Glutamatergic neuron (in vitro differentiated cells): ENCODE measurements around the gene IL11. TPM values are rescaled to one million over a fixed set of nuclear protein-coding genes. Genes with fewer than 3 reads are reported as not detected.
A peak's percentile ranks its signal among the peaks of the same experiment; 100 is the strongest.

Source experiments
- DNase-seq: peaks from one replicate; pipeline ENCODE4 v3.0.0; 2022
- H3K27ac Mint-ChIP-seq: one replicate; pipeline ENCODE4 v1.8.0; 2020; ENCODE audit warnings: mild to moderate bottlenecking, mixed read lengths, inconsistent platforms; ENCODE audit not compliant: unreplicated experiment
- H3K27me3 Mint-ChIP-seq: one replicate; pipeline ENCODE4 v1.8.0; 2020; ENCODE audit warnings: mild to moderate bottlenecking, moderate library complexity, mixed read lengths, inconsistent platforms; ENCODE audit not compliant: unreplicated experiment
- H3K36me3 Mint-ChIP-seq: one replicate; pipeline ENCODE4 v1.8.0; 2020; ENCODE audit warnings: mild to moderate bottlenecking, mixed read lengths, inconsistent platforms; ENCODE audit not compliant: unreplicated experiment
- H3K4me1 Mint-ChIP-seq: one replicate; pipeline ENCODE4 v1.8.0; 2020; ENCODE audit warnings: mild to moderate bottlenecking, low read depth, mixed read lengths, inconsistent platforms; ENCODE audit not compliant: unreplicated experiment
- H3K4me3 Mint-ChIP-seq: one replicate; pipeline ENCODE4 v1.8.0; 2020; ENCODE audit warnings: mild to moderate bottlenecking, mixed read lengths, inconsistent platforms; ENCODE audit not compliant: unreplicated experiment
- H3K9me3 Mint-ChIP-seq: one replicate; pipeline ENCODE4 v1.8.0; 2020; ENCODE audit warnings: mild to moderate bottlenecking, moderate library complexity, mixed read lengths, inconsistent platforms; ENCODE audit not compliant: unreplicated experiment
- total RNA-seq: library from RNA; stranded (reverse); fragmentation: NEBNext Ultra II Directional; extraction: Animal tissue kit (Norgen Biotek cat#: 25700); gene quantifications from one replicate; pipeline ENCODE4 v1.2.1, GENCODE V29; 2021; ENCODE audit not compliant: unreplicated experiment
- TF ChIP-seq, protein P1 (sequence below): fragments of 200-600 bp; sonication (generic); IDR thresholded peaks from one replicate; pipeline ENCODE4 v1.5.0; 2021; ENCODE audit not compliant: partially characterized antibody, unreplicated experiment

The IL11 gene
- total RNA-seq, 1 donor from 2014 or later: 18.1 TPM

DNA sequence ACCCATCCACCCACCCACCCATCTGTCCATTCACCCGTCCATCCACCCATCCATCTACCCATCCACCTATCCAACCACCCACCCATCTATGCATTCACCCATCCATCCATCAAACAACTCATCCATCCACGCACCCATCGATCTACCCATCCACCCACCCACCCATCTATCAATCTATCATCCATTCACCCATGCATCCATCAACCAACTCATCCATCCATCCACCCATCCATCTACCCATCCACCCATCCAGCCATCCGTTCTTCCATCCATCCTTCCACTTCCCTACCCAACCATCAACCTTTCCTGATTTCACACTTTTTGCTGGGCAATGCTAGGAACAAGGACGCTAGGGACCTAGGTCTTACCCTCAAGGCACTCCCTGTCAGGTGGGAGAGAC, 11.8 kb upstream of the IL11 start:
- Mint-ChIP-seq H3K4me3 (peak overlapping the region; percentile 47), H3K36me3 (no peaks in the 10 kb centered on the region), H3K9me3 (peaks cover 27% of the 10 kb centered on the region), H3K4me1 (peaks cover 12% of the 10 kb centered on the region), H3K27ac (peak overlapping the region; percentile 49), H3K27me3 (peaks cover 25% of the 10 kb centered on the region)
- TF ChIP-seq, protein P1, sequence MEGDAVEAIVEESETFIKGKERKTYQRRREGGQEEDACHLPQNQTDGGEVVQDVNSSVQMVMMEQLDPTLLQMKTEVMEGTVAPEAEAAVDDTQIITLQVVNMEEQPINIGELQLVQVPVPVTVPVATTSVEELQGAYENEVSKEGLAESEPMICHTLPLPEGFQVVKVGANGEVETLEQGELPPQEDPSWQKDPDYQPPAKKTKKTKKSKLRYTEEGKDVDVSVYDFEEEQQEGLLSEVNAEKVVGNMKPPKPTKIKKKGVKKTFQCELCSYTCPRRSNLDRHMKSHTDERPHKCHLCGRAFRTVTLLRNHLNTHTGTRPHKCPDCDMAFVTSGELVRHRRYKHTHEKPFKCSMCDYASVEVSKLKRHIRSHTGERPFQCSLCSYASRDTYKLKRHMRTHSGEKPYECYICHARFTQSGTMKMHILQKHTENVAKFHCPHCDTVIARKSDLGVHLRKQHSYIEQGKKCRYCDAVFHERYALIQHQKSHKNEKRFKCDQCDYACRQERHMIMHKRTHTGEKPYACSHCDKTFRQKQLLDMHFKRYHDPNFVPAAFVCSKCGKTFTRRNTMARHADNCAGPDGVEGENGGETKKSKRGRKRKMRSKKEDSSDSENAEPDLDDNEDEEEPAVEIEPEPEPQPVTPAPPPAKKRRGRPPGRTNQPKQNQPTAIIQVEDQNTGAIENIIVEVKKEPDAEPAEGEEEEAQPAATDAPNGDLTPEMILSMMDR: no peak
- no peak for DNase-seq

DNA sequence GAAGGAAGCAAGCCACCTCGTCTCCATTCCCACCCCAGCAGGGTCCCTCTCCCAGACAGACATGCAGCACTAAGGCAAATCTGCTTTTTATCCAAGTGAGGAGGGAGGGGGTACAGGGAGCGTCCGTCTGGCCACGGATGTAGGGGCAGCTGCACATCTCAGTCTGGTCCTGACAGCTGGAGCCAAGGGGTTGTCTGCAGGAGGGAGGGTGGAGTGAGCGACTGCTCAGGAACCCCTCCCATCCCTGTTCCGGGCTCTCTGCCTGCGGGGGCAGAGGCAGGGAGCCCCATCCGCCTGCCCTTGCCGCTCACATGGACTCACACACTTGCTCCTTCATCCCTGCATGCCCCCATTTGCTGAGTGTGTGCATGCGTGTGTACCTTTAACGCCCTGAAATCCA, 8.9 kb upstream of the IL11 start:
- Mint-ChIP-seq H3K4me3 (peak overlapping the region; percentile 72), H3K27ac (peak overlapping the region; percentile 98)
- TF ChIP-seq, protein P1: no peak

GRCh38 chr19:55377356-55378131, 7.3 kb upstream of the IL11 start:
- Mint-ChIP-seq H3K36me3 (no peaks in the 10 kb centered on the region), H3K4me3 (peak overlapping the region; percentile 63), H3K27me3 (peaks cover 20% of the 10 kb centered on the region), H3K9me3 (peaks cover 18% of the 10 kb centered on the region), H3K4me1 (peaks cover 16% of the 10 kb centered on the region), H3K27ac (peak overlapping the region; percentile 93)
- TF ChIP-seq, protein P1: no peak
- peak; percentile 77 for DNase-seq

More for the DNA sequence above, 8.9 kb upstream of the IL11 start:
- Mint-ChIP-seq H3K9me3 (peaks cover 18% of the 10 kb centered on the region), H3K4me1 (peaks cover 11% of the 10 kb centered on the region), H3K27me3 (peaks cover 19% of the 10 kb centered on the region), H3K36me3 (no peaks in the 10 kb centered on the region)
- peak; percentile 71 for DNase-seq

- no peaks in the 10 kb centered on the region for H3K36me3 Mint-ChIP-seq
- TF ChIP-seq, protein P1: no peak
- H3K9me3 Mint-ChIP-seq: peaks cover 18% of the 10 kb centered on the region
- peaks cover 15% of the 10 kb centered on the region for H3K27me3 Mint-ChIP-seq
- H3K4me1 Mint-ChIP-seq: peaks cover 21% of the 10 kb centered on the region
- DNase-seq: no peak
- H3K4me3 Mint-ChIP-seq: peak within 1 kb of the TSS; percentile 77
- H3K27ac Mint-ChIP-seq: peak within 1 kb of the TSS; percentile 93
Measured at GRCh38 chr19:55376241-55376933, 6.1 kb upstream of the IL11 start, which contains the start of gene TMEM190. Gene TMEM190, plus strand, starts transcription at chr19:55376826. Its CDS starts 28 bp downstream, at chr19:55376854.
